BLaER1 treated with 17β-estradiol and CSF1 and Interleukin-3, amounts not matched to agents 10 nM and 100 nM (cell line): Measurements from ENCODE around the gene PINLYP.

Source experiments
- H3K27ac ChIP-seq, 11 experiments: shearing (Covaris generic); formaldehyde crosslinking; 2 replicates each; pipeline ENCODE4 v1.8.1; 2022
- H3K27me3 ChIP-seq, 11 experiments: shearing (Covaris generic); formaldehyde crosslinking; 2 replicates each; pipeline ENCODE4 v1.8.1; 2022
- H3K36me3 ChIP-seq, 11 experiments: shearing (Covaris generic); formaldehyde crosslinking; 2 replicates each; pipeline ENCODE4 v1.8.1; 2022
- H3K4me1 ChIP-seq, 10 experiments: shearing (Covaris generic); formaldehyde crosslinking; 2 replicates each; pipeline ENCODE4 v1.8.1; 2022
- H3K4me2 ChIP-seq, 11 experiments: shearing (Covaris generic); formaldehyde crosslinking; 2 replicates each; pipeline ENCODE4 v1.8.1; 2022
- H3K4me3 ChIP-seq, 10 experiments: shearing (Covaris generic); formaldehyde crosslinking; 2 replicates each; pipeline ENCODE4 v1.8.1; 2022
- H3K9ac ChIP-seq, 11 experiments: shearing (Covaris generic); formaldehyde crosslinking; 2 replicates each; pipeline ENCODE4 v1.8.1; 2022
- H3K9me3 ChIP-seq, 11 experiments: shearing (Covaris generic); formaldehyde crosslinking; replicated peaks in 1 of 11; 2 replicates each; pipeline ENCODE4 v1.8.1; 2022
- H4K20me1 ChIP-seq, 11 experiments: shearing (Covaris generic); formaldehyde crosslinking; 2 replicates each; pipeline ENCODE4 v1.8.1; 2022
- Cebpa-rat ChIP-seq, 11 experiments: shearing (Covaris generic); IDR thresholded peaks; 2 replicates each; pipeline ENCODE4 v1.8.1; 2022

Gene PINLYP

GRCh38 chr19:43626838-43627237, 51.2 kb downstream of the PINLYP start:
- Histone ChIP-seq H3K9ac (no peak overlapping the region), H3K27ac (no peak overlapping the region), H3K9me3 (no peaks in the 10 kb centered on the region), H3K4me1 (peaks cover 0 to 9% (median 3%) of the 10 kb centered on the region in 10 experiments; a peak in 4 of 20 replicates), H3K4me2 (no peak overlapping the region), H4K20me1 (no peaks in the 10 kb centered on the region), H3K4me3 (no peak overlapping the region), H3K27me3 (no peaks in the 10 kb centered on the region), H3K36me3 (peaks cover 0 to 42% (median 25%) of the 10 kb centered on the region in 11 experiments; a peak in 15 of 22 replicates)
- no peak for TF ChIP-seq Cebpa-rat (IDR thresholded peaks at IDR 0.05)

- Histone ChIP-seq H3K9ac (no peak overlapping the region), H3K4me3 (no peak overlapping the region), H4K20me1 (no peaks in the 10 kb centered on the region), H3K4me2 (no peak overlapping the region), H3K36me3 (peaks cover 0 to 33% (median 18%) of the 10 kb centered on the region in 11 experiments; a peak in 15 of 22 replicates), H3K9me3 (no peaks in the 10 kb centered on the region), H3K4me1 (peaks cover 0 to 11% (median 3%) of the 10 kb centered on the region in 10 experiments; a peak in 4 of 20 replicates), H3K27me3 (no peaks in the 10 kb centered on the region), H3K27ac (no peak overlapping the region)
- no peak for TF ChIP-seq Cebpa-rat (IDR thresholded peaks at IDR 0.05)
Measured at GRCh38 chr19:43628646-43629326, 53.2 kb downstream of the PINLYP start.

- no peaks in the 10 kb centered on the region for H4K20me1 ChIP-seq
- no peak for TF ChIP-seq Cebpa-rat (IDR thresholded peaks at IDR 0.05)
- H3K9me3 ChIP-seq: no peaks in the 10 kb centered on the region
- H3K9ac ChIP-seq: no peak overlapping the region
- H3K4me2 ChIP-seq: no peak overlapping the region
- peaks cover 0 to 12% (median 4%) of the 10 kb centered on the region in 11 experiments; a peak in 8 of 22 replicates for H3K36me3 ChIP-seq
- peaks cover 20 to 36% (median 27%) of the 10 kb centered on the region in 10 experiments for H3K4me1 ChIP-seq
- H3K4me3 ChIP-seq: no peak overlapping the region
- H3K27ac ChIP-seq: no peak overlapping the region
- no peaks in the 10 kb centered on the region for H3K27me3 ChIP-seq
Measured at GRCh38 chr19:43631491-43631890, 55.9 kb downstream of the PINLYP start.
